GM18873 (cell line): ENCODE data around the gene SMAD3.

Source experiments
- ATAC-seq: cut with Tn5 transposase; IDR thresholded peaks from one replicate; pipeline ENCODE4 v1.9.1; 2021; ENCODE audit warnings: mild to moderate bottlenecking, moderate library complexity, moderate number of reproducible peaks; ENCODE audit not compliant: unreplicated experiment, low FRiP score

The SMAD3 gene

GRCh38 chr15:67156834-67157233, 91.4 kb downstream of the SMAD3 start:
- ATAC-seq = no peak

GRCh38 chr15:67157521-67158252, 92.3 kb downstream of the SMAD3 start:
- no peak for ATAC-seq

DNA sequence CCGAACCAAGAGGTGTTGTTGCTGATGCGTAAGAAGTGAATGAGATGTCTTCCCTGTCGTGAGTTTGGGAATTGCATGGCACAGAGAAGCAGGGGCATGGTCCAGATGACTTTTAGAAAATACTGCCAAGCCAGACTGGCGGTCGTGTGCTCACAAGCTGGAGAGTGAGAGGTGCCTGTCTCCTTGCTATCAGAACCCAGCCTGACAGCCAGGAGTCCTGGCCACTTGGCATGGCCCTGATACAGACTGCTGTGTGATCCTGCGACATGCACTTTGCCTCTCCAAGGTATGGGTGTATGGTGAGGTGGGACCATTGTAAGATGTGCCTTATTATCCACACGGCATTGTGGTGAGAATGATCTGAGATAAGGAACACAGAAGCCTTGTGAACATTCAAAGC, 93.0 kb downstream of the SMAD3 start:
- ATAC-seq = no peak

- no peak for ATAC-seq
Observed at GRCh38 chr15:67161412-67161811, 96.0 kb downstream of the SMAD3 start.

- ATAC-seq = no peak
Observed at GRCh38 chr15:67161881-67162280, 96.5 kb downstream of the SMAD3 start.

- ATAC-seq = no peak
Observed at GRCh38 chr15:67163180-67163579, 97.8 kb downstream of the SMAD3 start.

DNA sequence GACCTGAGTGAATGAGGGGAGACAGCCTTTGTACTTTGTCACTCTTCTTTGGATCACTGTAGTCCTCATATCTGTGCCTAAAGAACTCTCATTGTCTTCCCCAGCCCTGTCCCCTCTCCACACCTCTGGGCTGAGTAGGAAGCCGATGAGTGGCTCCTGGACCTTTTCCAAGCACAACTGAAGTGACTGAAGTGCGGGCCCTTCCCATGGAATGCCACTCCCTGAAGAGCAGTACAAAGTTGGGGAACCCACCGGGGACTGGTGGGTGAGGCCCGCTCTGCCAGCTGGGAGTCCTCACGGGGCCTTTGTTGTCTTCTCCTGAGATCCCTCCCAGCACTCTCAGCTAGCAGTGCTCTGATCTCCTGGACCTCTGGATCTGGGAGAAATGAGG, 99.0 kb downstream of the SMAD3 start:
- no peak for ATAC-seq

- ATAC-seq = no peak
Observed at GRCh38 chr15:67164811-67165253, 99.4 kb downstream of the SMAD3 start.

DNA sequence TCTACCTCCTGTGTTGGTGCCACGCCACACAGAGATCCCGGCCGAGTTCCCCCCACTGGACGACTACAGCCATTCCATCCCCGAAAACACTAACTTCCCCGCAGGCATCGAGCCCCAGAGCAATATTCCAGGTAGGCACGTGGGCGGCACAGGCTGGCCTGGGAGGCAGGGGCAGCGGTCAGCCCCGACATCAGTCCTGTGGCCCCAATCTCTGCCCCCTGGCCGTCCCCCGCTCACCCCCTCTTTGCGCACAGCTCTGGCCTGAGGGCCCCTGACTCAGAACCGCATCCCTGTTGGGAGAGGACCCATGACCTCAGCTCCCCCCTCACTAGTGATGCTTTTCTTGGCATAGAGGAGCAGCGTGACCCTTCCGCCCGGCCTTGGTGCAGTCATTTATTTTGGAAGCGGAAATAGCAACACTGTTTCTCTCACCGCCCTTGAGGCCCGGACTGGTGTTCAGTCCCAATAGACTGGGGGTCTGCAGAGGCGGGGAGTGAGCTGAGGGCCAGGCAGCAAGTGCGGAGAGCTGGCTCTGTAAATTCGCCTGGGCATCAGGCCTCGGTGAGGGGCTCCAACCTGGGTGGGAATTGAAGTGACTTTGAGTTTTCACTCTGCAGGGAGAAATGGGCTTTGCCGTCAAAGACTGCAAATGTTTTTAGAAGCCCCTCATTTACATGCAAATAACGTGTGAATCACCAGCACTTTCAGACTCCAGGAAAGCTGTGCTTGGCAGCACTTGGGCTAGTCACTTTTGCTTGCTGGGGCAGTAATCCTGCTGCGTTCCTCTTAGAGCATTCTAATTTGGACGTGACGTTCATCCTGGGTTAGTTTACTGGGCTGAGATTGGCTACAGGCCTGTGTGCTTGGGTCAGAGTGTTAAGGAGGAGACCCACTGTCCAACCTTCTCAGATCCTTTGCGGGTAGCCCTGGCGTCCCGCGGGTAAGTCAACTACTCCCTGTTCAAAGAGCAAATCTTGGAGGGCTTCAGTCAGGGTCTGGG, 100.2 kb downstream of the SMAD3 start:
- no peak for ATAC-seq

DNA sequence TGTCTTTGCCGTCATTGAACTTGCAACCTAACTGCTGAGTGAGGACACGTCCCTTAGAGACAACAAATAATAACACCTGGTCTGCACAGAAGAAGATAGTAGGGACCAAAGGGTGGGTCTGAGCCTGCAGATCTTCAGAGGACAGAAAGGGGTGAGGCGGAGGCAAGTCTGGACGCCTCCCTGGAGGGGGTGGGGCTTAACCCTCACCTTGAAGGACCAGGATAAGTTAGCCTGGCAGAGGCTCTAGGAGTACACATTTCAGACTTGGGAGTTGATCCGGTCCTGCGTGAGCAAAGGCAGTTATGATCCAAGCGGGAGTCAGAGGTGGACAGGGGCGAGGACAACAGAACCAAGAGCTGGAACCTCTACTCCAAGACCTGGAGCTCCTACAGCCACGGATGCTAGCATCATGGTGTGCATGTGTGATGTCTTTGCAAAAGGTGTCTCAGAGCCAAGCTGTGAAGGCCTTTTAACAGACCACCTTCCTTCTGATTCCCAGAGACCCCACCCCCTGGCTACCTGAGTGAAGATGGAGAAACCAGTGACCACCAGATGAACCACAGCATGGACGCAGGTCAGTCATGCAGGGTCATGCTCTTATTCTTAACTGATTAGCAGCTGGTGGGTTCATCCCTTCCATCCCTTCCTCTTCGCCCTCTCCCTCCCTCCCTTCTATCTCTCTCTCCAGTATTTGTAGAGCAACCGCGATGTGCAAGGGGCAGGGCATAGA, 101.0 kb downstream of the SMAD3 start:
- ATAC-seq = no peak

GRCh38 chr15:67167091-67167490, 101.7 kb downstream of the SMAD3 start:
- ATAC-seq = no peak

DNA sequence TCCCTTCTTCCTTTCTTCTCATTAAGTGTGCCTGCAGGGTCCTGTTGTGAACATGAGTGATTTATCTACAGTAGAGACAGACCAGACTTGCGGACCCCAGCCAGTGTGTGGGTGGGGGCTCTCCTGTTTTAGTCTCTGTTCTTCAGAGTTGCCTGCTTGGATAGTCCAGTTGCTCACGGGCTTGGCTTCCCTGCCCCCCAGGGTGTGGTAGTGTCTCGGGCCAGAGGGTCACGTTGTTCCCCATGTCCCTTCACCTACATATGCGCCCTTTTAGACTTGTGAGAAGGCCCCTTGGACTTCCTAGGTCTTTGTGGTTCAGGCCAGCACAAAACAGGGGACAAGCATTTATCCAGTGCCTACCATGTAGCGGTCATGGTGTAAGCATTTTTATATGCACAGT, 103.3 kb downstream of the SMAD3 start:
- no peak for ATAC-seq

GRCh38 chr15:67170143-67170925, 104.9 kb downstream of the SMAD3 start:
- no peak for ATAC-seq

GRCh38 chr15:67171471-67171870, 106.1 kb downstream of the SMAD3 start:
- no peak for ATAC-seq

DNA sequence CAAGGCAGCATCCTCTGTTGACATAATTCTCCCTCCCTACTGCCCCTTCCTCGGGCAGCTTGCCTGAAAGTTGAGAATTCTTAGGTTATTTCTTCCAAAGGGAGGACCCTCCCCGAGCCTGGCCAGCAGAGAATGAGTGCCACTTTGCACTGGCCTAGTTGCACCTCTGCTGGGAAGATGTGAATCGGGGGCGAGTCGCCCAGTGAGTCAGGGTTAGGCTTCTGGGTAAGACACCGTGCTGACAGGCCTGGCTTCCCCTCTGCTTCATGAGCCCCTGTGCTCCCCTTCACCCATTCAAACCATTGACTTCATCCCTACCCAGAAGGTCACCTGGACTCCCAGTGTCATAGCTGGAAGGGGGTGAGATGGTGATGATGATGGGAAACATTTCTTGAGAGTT, 106.8 kb downstream of the SMAD3 start:
- no peak for ATAC-seq

DNA sequence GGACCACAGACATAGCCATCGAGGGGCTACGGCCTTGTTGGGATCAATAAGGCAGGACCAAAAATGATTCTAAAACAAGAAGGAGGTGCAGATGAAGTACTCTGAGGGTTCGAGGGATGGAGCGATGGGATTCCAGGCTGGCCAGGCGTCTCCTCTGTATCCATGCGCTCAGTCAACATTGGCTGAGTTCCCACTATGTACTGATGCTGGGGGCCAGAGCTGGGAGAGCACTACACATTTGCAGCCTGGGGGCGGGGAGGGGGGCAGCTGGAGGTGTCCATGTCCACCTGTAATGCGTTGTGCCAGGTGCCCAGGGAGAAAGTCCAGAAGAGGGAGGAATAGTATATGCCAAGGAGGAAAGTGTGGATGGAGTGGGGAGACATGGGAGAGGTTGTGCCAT, 107.6 kb downstream of the SMAD3 start:
- ATAC-seq = no peak

- ATAC-seq = no peak
Observed at GRCh38 chr15:67173786-67174185, 108.4 kb downstream of the SMAD3 start.

GRCh38 chr15:67174446-67174845, 109.0 kb downstream of the SMAD3 start:
- ATAC-seq = no peak

- ATAC-seq = no peak
Observed at GRCh38 chr15:67174864-67175573, 109.6 kb downstream of the SMAD3 start.
